IPS-15b (cell line): ENCODE data around the gene HPS1.

Source experiments
- H3K27me3 ChIP-seq: one replicate; pipeline ENCODE4 v1.6.1; 2013; ENCODE audit warnings: low read length; ENCODE audit not compliant: control insufficient read depth, insufficient read depth
- H3K36me3 ChIP-seq: one replicate; pipeline ENCODE4 v1.6.1; 2013; ENCODE audit warnings: low read length; ENCODE audit not compliant: control insufficient read depth, insufficient read depth
- H3K4me1 ChIP-seq: one replicate; pipeline ENCODE4 v1.6.1; 2013; ENCODE audit warnings: mild to moderate bottlenecking, low read length; ENCODE audit not compliant: control insufficient read depth, insufficient read depth
- H3K4me3 ChIP-seq: one replicate; pipeline ENCODE4 v1.5.1; 2013; ENCODE audit warnings: low read depth, low read length
- H3K9ac ChIP-seq: one replicate; pipeline ENCODE4 v1.6.1; 2013; ENCODE audit warnings: low read depth, mild to moderate bottlenecking, low read length
- H3K9me3 ChIP-seq: one replicate; pipeline ENCODE4 v1.6.1; 2013; ENCODE audit warnings: mild to moderate bottlenecking, low read length; ENCODE audit not compliant: control insufficient read depth, insufficient read depth

HPS1 gene

DNA sequence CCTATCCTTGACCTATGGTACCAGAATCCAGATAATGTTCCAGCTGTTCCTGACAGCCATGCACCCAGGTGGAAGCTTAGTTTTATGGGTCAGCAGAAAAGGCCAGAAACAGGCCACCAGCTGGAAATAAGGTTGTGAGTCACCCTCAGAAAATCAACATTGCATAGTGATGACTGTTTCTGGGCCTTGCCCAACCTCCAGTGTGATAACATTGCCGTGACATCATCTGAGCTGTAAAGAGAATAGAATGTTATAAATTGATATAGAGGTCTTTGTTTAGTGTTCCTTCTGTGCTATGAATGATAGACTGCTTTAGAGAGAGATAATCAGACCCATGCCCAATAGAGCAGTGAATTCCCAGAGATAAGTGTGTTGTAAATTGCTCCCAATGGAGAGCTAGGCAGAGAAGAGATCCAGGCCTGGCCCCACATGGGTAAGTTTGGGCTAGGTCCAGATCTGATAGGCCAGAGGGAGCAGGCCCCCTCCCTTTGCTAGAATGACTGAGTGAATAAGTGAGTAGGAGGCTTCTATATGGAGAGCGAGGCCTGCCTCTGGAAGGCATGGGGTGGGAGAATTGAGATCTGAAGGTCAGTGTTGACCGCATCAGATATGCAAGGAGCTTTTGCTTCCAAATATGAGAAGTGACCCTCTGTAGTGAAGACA lies 14.2 kb upstream of the HPS1 start:
- Histone ChIP-seq H3K4me1 (peaks cover 13% of the 10 kb centered on the region), H3K9ac (no peak overlapping the region), H3K27me3 (peaks cover 2% of the 10 kb centered on the region), H3K4me3 (no peak overlapping the region), H3K9me3 (no peaks in the 10 kb centered on the region), H3K36me3 (no peaks in the 10 kb centered on the region)

DNA sequence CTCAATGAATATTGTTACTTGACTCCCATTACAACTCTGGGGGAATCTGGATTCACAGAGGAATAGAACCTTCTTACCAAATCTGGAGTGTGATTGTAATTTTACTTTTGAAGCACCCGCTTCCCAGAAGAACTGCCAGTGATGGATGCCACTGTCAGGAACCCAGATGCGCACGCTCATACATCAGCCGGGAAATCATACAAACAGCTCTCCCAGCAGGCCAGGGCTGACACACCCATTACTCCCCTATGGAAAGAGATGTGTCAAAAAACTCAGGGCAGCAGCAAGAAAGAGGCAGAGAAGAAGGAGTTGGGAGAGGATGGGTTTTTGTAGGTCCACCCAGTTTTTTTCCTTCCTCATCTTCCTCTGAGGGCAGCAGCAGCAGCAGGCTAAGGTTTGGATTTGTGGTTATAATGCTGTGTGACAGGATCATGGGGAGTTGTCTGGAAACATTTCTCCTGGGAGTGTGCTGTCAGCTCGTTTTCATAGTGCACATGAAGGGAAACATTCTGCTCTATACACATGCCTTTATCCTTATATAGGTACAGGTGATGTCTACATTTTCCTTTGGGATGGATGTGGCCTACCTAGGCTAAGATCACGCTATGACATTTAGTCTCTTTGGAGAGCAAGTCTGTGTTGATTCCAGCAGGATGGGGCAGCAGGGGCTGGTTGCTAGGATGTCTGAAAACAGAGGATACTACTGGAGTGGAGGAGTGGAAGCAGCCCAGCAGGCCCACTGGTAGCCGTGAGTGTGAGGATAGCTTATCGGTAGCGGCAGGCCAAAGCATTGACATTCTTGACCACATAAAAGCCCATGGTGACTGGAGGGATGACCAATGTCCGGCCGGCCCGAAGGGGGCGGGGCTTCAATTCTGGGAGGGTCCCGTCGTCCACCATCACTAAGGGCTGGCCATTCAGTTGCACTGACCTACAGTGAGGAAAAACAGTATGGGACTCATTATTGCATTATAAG lies 12.4 kb upstream of the HPS1 start:
- H3K4me3 ChIP-seq: no peak overlapping the region
- no peaks in the 10 kb centered on the region for H3K9me3 ChIP-seq
- H3K4me1 ChIP-seq: peaks cover 21% of the 10 kb centered on the region
- no peaks in the 10 kb centered on the region for H3K36me3 ChIP-seq
- peaks cover 2% of the 10 kb centered on the region for H3K27me3 ChIP-seq
- no peak overlapping the region for H3K9ac ChIP-seq

GRCh38 chr10:98457721-98458120 lies 11.0 kb upstream of the HPS1 start:
- H3K9me3 ChIP-seq: no peaks in the 10 kb centered on the region
- H3K4me1 ChIP-seq: peaks cover 21% of the 10 kb centered on the region
- no peaks in the 10 kb centered on the region for H3K36me3 ChIP-seq
- H3K9ac ChIP-seq: no peak overlapping the region
- H3K27me3 ChIP-seq: peaks cover 2% of the 10 kb centered on the region
- H3K4me3 ChIP-seq: peak overlapping the region; percentile 8

DNA sequence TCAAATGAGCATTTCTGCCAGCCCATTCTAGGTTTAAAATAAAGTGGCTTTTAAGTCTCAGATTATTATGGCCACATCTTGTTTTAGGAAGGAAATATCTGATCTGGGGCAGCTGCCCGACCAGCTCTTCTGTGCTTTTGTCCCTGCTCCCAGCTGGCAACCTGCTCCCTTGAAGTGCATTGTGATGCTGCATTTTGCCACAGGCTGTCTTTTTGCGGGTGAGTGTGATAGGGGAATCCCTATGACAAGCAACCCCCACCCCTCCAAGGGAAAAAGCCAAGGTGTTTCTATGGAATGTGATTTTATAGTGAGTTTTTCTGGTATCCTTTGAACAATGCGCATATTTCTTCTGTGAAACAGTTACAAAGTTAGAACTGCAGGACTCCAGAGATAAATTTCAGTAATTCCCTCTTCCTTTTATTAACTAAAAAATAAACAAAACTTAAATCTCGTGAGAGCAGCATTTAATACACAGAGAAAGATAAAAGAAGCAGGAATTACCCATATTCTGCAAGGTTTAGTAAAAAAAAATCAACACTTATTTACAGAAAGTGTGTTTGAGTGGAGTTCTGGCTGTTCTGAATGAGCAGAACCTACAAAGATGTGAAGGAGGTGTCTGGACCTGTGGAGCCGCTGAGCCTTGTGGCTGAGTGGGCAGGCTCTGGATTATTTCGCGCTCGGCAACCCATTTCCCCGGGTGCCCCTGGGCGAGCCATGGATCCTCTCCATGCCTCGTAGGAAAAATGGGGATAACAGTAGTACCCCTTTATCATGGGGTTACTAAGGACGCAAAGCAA lies 10.1 kb upstream of the HPS1 start:
- Histone ChIP-seq H3K9me3 (no peaks in the 10 kb centered on the region), H3K27me3 (peaks cover 2% of the 10 kb centered on the region), H3K4me3 (no peak overlapping the region), H3K36me3 (no peaks in the 10 kb centered on the region), H3K4me1 (peaks cover 21% of the 10 kb centered on the region), H3K9ac (no peak overlapping the region)

DNA sequence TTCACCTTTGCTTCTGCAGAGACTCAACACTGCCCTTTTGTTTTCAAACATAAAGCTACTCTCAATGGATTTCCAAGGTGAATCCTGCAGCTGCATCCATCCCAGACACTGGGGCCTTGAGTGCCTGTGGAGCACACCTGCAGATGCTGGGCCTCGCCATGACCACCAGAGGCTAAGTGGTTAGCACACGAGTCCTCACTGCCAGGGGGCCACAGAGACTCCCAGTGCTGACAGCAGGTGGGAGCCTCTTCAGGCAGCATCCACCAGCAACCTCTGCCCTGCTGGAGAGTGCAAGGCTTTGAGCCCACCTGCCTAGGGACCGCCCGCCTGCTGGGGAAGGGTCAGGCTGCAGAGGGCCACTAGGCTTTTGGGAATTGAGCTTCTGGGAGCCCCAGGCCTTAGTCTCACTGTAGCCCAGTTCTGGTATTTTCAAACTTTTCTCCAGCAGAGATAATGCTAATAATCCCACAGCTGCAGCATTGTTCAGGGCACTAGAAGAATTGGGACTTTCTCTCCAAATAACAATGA lies 9.4 kb upstream of the HPS1 start:
- Histone ChIP-seq H3K9me3 (no peaks in the 10 kb centered on the region), H3K36me3 (no peaks in the 10 kb centered on the region), H3K4me3 (no peak overlapping the region), H3K9ac (no peak overlapping the region), H3K4me1 (peaks cover 21% of the 10 kb centered on the region), H3K27me3 (peaks cover 2% of the 10 kb centered on the region)

DNA sequence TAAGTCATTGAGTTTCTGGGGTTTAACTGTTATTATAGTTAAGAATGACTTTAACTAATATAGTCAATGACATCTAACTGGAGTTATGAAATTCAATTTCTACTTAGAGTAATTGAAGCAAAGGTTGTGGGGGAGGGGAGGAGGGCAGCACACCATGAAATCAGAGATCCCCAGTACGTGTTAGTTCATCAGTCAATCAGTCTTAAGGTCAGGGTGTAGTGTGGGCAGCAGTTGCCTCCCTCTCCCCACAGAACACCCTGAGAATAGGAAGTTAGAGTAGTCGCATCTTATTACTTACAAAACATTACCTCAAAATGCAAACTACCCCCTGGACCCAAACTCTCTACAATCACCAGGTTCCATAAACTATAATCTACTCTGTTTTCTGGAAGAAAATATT lies 7.0 kb upstream of the HPS1 start:
- no peaks in the 10 kb centered on the region for H3K36me3 ChIP-seq
- H3K27me3 ChIP-seq: no peaks in the 10 kb centered on the region
- H3K9me3 ChIP-seq: no peaks in the 10 kb centered on the region
- H3K4me3 ChIP-seq: no peak overlapping the region
- H3K4me1 ChIP-seq: peaks cover 21% of the 10 kb centered on the region
- H3K9ac ChIP-seq: no peak overlapping the region

GRCh38 chr10:98450618-98451017 lies 3.9 kb upstream of the HPS1 start:
- Histone ChIP-seq H3K9ac (no peak overlapping the region), H3K4me1 (peaks cover 7% of the 10 kb centered on the region), H3K36me3 (no peaks in the 10 kb centered on the region), H3K9me3 (no peaks in the 10 kb centered on the region), H3K4me3 (no peak overlapping the region), H3K27me3 (no peaks in the 10 kb centered on the region)

DNA sequence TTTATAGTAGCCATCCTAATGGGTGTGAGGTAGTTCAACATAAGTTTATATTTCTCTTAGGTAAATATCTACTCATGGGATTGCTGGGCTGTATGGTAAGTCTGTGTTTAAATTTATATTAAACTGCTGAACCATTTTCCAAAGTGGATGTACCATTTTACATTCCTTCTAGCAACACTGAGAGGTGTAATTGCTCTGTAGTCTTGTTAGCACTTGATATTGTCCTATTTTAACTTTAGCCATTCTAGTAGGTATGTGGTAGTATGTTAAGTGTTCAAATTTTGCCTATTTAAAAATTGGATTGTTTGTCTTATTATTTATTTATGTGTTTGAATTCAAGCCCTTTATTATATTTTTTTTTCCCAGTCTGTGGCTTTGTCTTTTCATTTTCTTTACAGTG lies 2.6 kb upstream of the HPS1 start:
- Histone ChIP-seq H3K36me3 (peaks cover 8% of the 10 kb centered on the region), H3K4me1 (peaks cover 5% of the 10 kb centered on the region), H3K9ac (no peak overlapping the region)

GRCh38 chr10:98446151-98446660 lies 529 bp downstream of the HPS1 start:
- peak overlapping the region; percentile 79 for H3K9ac ChIP-seq
- H3K4me1 ChIP-seq: peaks cover 3% of the 10 kb centered on the region
- H3K27me3 ChIP-seq: no peaks in the 10 kb centered on the region
- no peaks in the 10 kb centered on the region for H3K9me3 ChIP-seq
- H3K4me3 ChIP-seq: peak overlapping the region; percentile 69
- peaks cover 19% of the 10 kb centered on the region for H3K36me3 ChIP-seq

More for the DNA sequence above, 2.6 kb upstream of the HPS1 start:
- Histone ChIP-seq H3K4me3 (no peak overlapping the region), H3K9me3 (no peaks in the 10 kb centered on the region), H3K27me3 (no peaks in the 10 kb centered on the region)

DNA sequence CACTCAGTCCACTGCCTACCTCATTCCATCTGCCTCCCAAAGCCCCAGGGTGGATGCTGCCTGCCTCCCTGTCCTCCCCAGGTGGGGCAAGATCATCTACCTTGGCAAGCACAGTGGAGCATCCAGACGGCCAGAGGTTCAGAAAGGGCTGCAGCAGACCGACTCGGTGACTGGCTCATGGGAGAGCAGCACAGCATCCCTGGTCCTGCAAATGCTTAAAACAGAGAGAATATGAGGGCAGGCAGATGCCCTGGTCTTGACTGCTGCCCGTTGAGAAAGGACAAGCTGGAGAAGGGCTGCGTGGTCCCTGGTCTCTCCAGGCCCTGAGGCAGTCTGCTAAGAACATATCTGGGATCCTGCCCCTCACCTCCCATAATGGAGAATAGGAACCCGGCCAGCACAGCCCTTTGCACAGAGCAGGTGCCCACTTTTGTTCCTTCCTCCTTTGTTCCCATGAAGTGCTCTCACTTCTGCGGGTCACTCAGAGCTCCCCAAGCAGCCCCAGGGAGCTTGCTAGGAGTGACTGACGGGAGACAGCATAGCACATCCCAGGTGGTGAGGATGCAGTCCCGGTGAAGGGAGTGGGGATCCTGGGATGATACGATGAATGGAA lies 1.4 kb downstream of the HPS1 start:
- H3K4me3 ChIP-seq: peak overlapping the region; percentile 69
- H3K9me3 ChIP-seq: no peaks in the 10 kb centered on the region

More for the DNA sequence above, 1.4 kb downstream of the HPS1 start:
- Histone ChIP-seq H3K27me3 (no peaks in the 10 kb centered on the region), H3K4me1 (peaks cover 3% of the 10 kb centered on the region), H3K9ac (no peak overlapping the region), H3K36me3 (peaks cover 19% of the 10 kb centered on the region)
